Transverse colon (tissue), 4 donors: Measurements from ENCODE around the gene SNPH. TPM values are rescaled to one million over a fixed set of nuclear protein-coding genes. Genes with fewer than 3 reads are reported as not detected.

Experiments
- DNase-seq: peaks from one replicate; pipeline ENCODE4 v3.0.0-alpha.2; 2019
- H3K27ac ChIP-seq, 4 donors: fragments of 200-600 bp; sonication (generic); 2 replicates each; pipeline ENCODE4 v1.5.1; 2016 to 2018; ENCODE audit warnings: inconsistent platforms in 4 of 4
- H3K27me3 ChIP-seq: fragments of 200-600 bp; sonication (generic); 2 replicates; pipeline ENCODE4 v1.5.1; 2017; ENCODE audit warnings: inconsistent platforms
- H3K36me3 ChIP-seq, 4 donors: fragments of 200-600 bp; sonication (generic); 2 replicates each; pipeline ENCODE4 v1.5.1; 2017 to 2019; ENCODE audit warnings: inconsistent platforms in 4 of 4
- H3K4me1 ChIP-seq, 4 donors: fragments of 200-600 bp; sonication (generic); 2 replicates each; pipeline ENCODE4 v1.5.1; 2017 to 2020; ENCODE audit warnings: inconsistent platforms in 4 of 4
- H3K4me3 ChIP-seq, 4 donors: fragments of 200-600 bp; sonication (generic); 1 replicate in 1 of 4; 2 replicates in 3 of 4; pipeline versions ENCODE4 v1.5.1 to v1.6.1; 2017 to 2019; ENCODE audit warnings: inconsistent platforms in 4 of 4
- H3K9me3 ChIP-seq, 2 donors: fragments of 200-600 bp; sonication (generic); 2 replicates each; pipeline ENCODE4 v1.5.1; 2017 to 2019; ENCODE audit warnings: inconsistent platforms in 2 of 2
- EP300 ChIP-seq: sonication (generic); formaldehyde crosslinking; IDR thresholded peaks from one replicate; pipeline ENCODE4 v1.6.1; 2017; ENCODE audit warnings: antibody characterized with exemption, low read depth
- POLR2A ChIP-seq: fragments of 450-650 bp; IDR thresholded peaks from one replicate; pipeline ENCODE4 v1.6.1; 2016; ENCODE audit warnings: antibody characterized with exemption, mild to moderate bottlenecking, moderate library complexity
- POLR2AphosphoS5 ChIP-seq, 3 donors: sonication (generic); formaldehyde crosslinking; IDR thresholded peaks; one replicate each; pipeline ENCODE4 v1.6.1; 2016; ENCODE audit warnings: antibody characterized with exemption in 3 of 3
- WGBS, 2 donors: methylation state at CpG; one replicate each; pipeline ENCODE4 v1.1.5; 2018; ENCODE audit warnings: low coverage in 1 of 2; 5-methylcytosine and 5-hydroxymethylcytosine counted together
- in situ Hi-C, 4 donors: fragments of 200-750 bp; cut with MboI; loops; one replicate each; pipeline versions ENCODE4 v1.15.0 to v1.15.1; 2017; ENCODE audit warnings: low sequenced_read_pairs in 3 of 4, low pct_ligation_motif_present in 1 of 4, low pct_unique_long_range_greater_than_20kb in 1 of 4
- intact Hi-C: fragments of 100-400 bp; cut with DNase I; formaldehyde crosslinking; loops from one replicate; pipeline ENCODE4 v1.15.1; 2023; ENCODE audit warnings: low total_unique reads
- total RNA-seq, 4 donors: library from RNA; depleted of rRNA; stranded (reverse); fragments of >200 nt; gene quantifications; one replicate each; pipeline ENCODE4 v1.1.0, GENCODE V29; 2016
- TF ChIP-seq, protein P1 (sequence below), 5 experiments: fragments of 200-600 bp in 3 of 5; fragments of 450-650 bp in 2 of 5; sonication (generic) in 3 of 5; IDR thresholded peaks; 1 replicate in 2 of 5; 2 replicates in 3 of 5; pipeline ENCODE4 v1.5.1; 2016 to 2017; ENCODE audit warnings: antibody characterized with exemption in 5 of 5, inconsistent platforms in 3 of 5, mild to moderate bottlenecking in 2 of 5, moderate library complexity in 1 of 5

The SNPH gene
- total RNA-seq, 4 donors from 2014 or later, result 2.2 to 2.6 (median 2.3) TPM

DNA sequence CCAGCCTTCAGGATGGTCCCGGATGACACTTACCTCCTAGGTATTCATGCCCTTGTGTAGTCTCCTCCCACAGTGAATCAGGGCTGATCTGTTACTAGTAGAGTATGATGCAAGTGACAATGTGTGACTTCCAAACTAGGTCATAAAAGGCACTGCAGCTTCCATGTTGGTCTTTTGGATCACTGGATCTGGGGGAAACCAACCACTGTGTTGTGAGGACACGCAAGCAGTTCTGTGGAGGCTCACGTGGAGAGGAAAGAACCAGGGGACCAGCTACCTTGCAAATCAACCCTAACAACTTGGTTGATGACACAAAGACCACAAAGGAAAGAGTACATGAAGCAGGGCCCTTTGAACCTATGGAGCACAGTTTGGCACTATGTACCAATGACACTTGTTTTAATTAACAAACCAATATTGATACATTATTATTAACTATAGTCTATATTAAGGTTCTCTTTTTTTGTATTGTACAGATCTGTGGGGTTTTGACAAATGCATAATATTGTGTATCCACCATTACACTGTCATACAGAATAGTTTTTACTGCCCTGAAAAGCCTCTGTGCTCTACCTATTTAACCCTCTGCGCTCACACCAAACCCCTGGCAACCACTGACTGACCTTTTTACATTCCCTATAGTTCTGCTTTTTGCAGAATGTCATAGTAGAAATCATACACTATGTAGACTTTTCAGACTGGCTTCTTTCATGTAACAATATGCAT is 79.1 kb downstream of the SNPH start:
- Histone ChIP-seq H3K4me1 (no peaks in the 10 kb centered on the region), H3K27me3 (no peaks in the 10 kb centered on the region), H3K9me3 (peaks cover 4 to 11% of the 10 kb centered on the region in 2 donors), H3K27ac (no peak overlapping the region), H3K36me3 (no peaks in the 10 kb centered on the region), H3K4me3 (no peak overlapping the region)
- in situ Hi-C loops (no loop called here), intact Hi-C loops (no loop called here)
- WGBS, 2 donors, result 91 to 97% methylated on average over 3 to 4 of the region's 4 CpGs
- no peak for DNase-seq
- no peak for TF ChIP-seq POLR2AphosphoS5 (IDR thresholded peaks at IDR 0.05)
- TF ChIP-seq, protein P1, sequence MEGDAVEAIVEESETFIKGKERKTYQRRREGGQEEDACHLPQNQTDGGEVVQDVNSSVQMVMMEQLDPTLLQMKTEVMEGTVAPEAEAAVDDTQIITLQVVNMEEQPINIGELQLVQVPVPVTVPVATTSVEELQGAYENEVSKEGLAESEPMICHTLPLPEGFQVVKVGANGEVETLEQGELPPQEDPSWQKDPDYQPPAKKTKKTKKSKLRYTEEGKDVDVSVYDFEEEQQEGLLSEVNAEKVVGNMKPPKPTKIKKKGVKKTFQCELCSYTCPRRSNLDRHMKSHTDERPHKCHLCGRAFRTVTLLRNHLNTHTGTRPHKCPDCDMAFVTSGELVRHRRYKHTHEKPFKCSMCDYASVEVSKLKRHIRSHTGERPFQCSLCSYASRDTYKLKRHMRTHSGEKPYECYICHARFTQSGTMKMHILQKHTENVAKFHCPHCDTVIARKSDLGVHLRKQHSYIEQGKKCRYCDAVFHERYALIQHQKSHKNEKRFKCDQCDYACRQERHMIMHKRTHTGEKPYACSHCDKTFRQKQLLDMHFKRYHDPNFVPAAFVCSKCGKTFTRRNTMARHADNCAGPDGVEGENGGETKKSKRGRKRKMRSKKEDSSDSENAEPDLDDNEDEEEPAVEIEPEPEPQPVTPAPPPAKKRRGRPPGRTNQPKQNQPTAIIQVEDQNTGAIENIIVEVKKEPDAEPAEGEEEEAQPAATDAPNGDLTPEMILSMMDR (IDR thresholded peaks at IDR 0.05), result no peak
- no peak for TF ChIP-seq EP300
- TF ChIP-seq POLR2A, result no peak

DNA sequence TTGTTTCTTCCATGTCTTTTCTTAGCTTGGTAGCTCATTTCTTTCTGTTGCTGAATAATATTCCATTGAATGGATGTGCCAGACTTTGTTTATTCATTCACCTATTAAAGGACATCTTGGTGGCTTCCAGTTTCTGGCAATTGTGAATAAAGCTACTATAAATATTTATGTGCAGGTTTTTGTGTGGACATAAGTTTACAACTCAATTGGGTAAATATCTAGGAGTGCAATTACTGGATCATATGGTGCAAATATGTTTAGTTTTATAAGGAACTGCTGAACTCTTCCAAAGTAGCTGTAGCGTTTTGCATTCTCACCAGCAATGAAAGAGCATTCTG is 79.6 kb downstream of the SNPH start:
- no peak overlapping the region for H3K27ac ChIP-seq
- no peaks in the 10 kb centered on the region for H3K27me3 ChIP-seq
- no peak overlapping the region for H3K4me3 ChIP-seq
- 34% methylated on average over 1 of the region's 1 CpG; no CpG with 5 or more reads in 1 of the 2 donors for WGBS, 2 donors
- TF ChIP-seq POLR2A, result no peak
- TF ChIP-seq POLR2AphosphoS5 (IDR thresholded peaks at IDR 0.05), result no peak
- TF ChIP-seq, protein P1 (IDR thresholded peaks at IDR 0.05), result no peak
- TF ChIP-seq EP300, result no peak
- no peaks in the 10 kb centered on the region for H3K4me1 ChIP-seq
- H3K9me3 ChIP-seq, result peaks cover 4 to 11% of the 10 kb centered on the region in 2 donors
- intact Hi-C loops, result no loop called here
- no peaks in the 10 kb centered on the region for H3K36me3 ChIP-seq
- in situ Hi-C loops, result no loop called here
- DNase-seq, result no peak

DNA sequence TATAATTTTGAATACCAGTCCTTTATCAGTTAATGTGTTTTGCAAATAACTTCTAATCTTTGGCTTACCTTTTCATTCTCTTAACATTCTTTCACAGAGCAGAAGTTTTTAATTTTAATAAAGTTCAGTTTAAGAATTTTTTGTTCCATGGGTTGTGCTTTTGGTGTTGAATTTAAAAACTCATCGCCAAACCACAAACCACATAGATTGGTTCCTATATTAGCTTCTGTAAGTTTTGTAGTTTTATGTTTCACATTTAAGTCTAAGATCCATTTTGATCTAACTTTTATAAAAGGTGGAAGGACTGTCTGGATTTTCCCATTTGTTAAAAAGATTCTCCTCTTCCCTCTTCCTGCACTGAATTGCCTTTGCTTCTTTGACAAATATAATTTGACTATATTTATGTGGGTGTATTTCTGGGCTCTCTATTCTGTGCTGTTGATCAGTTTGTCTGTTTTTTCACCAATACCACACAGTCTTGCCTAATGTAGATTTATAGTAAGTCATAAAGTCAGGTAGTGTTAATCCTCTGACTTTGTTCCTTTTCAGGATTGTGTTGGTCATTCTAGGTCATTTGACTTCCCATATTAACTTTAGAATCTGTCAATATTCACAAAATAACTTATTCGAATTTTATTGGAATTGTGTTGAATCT is 80.3 kb downstream of the SNPH start:
- in situ Hi-C loops, result no loop called here
- Histone ChIP-seq H3K27me3 (no peaks in the 10 kb centered on the region), H3K27ac (no peak overlapping the region), H3K9me3 (peaks cover 4 to 11% of the 10 kb centered on the region in 2 donors), H3K36me3 (no peaks in the 10 kb centered on the region), H3K4me3 (no peak overlapping the region), H3K4me1 (no peaks in the 10 kb centered on the region)
- no peak for DNase-seq
- TF ChIP-seq POLR2A (no peak), POLR2AphosphoS5 (IDR thresholded peaks at IDR 0.05) (no peak), EP300 (no peak)
- TF ChIP-seq, protein P1 (IDR thresholded peaks at IDR 0.05), result no peak
- 85 to 100% methylated on average over 1 to 2 of the region's 2 CpGs for WGBS, 2 donors
- intact Hi-C loops, result no loop called here

DNA sequence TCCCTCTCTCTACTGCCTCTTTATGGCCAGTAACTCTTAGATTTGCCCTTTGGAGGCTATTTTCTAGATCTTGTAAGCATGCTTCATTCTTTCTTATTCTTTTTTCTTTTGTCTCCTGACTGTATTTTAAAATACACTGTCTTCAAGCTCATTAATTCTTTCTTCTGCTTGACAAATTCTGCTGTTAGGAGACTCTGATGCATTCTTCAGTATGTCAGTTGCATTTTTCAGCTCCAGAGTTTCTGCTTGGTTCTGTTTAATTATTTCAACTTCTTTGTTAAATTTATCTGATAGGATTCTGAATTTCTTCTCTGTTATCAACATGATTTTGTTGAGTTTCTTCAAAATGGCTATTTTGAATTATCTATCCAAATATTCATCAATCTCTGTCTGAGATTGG is 87.9 kb downstream of the SNPH start:
- H3K4me1 ChIP-seq, result no peaks in the 10 kb centered on the region
- H3K27ac ChIP-seq, result no peak overlapping the region
- peaks cover 4% of the 10 kb centered on the region in 2 donors for H3K9me3 ChIP-seq
- no peak overlapping the region for H3K4me3 ChIP-seq
- peaks cover 0 to 18% (median 0%) of the 10 kb centered on the region in 4 donors for H3K36me3 ChIP-seq
- in situ Hi-C loops, result no loop called here
- no peak for DNase-seq
- intact Hi-C loops, result no loop called here
- H3K27me3 ChIP-seq, result no peaks in the 10 kb centered on the region
- TF ChIP-seq, protein P1 (IDR thresholded peaks at IDR 0.05), result no peak
- no peak for TF ChIP-seq EP300
- no peak for TF ChIP-seq POLR2A
- TF ChIP-seq POLR2AphosphoS5 (IDR thresholded peaks at IDR 0.05), result no peak
